T-helper 9 cell (primary cell): Measurements from ENCODE around the gene POLD4.

Experiments
- DNase-seq: peaks from one replicate; pipeline ENCODE4 v3.0.0-alpha.2; 2020

The POLD4 gene

DNA sequence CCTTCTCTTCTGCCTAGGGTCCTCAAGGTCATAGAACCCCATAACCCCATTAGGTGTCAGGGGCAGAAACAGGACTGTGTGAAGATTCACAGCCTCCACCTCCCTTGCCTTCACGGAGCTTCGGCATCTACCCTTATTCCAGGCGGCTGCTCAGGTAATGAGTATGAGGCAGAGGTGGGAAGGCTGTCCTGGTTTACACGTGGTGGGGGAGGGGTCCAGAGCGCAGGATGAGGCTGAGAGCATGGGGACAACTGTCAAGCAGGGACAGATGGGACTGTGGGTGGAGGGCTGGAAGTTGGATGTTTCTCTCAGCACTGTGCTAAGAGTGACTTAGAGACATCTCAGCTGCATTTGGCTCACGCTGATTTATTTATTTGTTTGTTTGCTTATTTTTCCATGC lies 34.2 kb upstream of the POLD4 start:
- DNase-seq: no peak

DNA sequence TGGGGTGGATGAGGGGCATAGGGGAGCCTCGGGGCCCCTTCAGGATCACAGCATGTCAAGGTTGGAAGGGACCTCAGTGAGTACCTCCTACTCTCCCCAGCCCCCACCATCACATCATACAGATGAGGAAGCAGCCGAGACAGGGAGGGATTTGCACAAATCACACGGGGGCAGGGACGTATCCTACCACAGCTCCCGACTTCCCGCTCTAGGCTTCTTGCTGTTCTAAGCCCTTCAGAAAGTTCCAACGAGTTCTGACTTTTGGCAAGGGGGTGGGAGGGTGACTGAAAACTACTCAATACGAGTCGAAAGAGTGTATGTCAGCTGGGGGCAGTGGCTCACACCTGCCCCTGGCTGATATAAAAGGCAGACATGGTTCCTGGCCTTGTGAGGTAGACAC lies 33.7 kb upstream of the POLD4 start:
- no peak for DNase-seq

DNA sequence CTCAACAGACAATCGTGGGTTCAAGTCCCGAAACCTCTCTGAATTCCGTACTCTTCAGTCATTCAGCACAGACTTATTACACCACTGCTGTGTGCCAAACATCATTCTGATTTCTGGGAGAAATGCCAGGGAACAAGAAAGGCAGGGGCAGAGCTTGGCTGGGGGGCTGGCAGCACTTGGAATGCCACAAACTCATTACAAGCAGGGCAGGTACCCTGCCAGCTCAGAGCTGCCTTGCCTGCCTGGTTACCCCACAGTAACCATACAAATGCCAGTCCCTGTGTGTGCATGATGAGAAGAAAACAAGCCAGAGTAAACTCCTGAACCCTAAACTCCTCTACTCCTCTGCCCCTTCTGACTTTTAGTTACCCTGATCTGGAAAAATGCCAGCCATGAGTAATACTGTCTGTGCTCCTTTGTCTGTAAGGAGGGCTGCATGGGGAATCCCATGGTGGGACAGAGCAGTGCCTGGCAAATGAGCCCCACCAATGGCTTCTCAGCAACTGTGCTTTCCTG lies 31.6 kb upstream of the POLD4 start:
- DNase-seq: no peak

DNA sequence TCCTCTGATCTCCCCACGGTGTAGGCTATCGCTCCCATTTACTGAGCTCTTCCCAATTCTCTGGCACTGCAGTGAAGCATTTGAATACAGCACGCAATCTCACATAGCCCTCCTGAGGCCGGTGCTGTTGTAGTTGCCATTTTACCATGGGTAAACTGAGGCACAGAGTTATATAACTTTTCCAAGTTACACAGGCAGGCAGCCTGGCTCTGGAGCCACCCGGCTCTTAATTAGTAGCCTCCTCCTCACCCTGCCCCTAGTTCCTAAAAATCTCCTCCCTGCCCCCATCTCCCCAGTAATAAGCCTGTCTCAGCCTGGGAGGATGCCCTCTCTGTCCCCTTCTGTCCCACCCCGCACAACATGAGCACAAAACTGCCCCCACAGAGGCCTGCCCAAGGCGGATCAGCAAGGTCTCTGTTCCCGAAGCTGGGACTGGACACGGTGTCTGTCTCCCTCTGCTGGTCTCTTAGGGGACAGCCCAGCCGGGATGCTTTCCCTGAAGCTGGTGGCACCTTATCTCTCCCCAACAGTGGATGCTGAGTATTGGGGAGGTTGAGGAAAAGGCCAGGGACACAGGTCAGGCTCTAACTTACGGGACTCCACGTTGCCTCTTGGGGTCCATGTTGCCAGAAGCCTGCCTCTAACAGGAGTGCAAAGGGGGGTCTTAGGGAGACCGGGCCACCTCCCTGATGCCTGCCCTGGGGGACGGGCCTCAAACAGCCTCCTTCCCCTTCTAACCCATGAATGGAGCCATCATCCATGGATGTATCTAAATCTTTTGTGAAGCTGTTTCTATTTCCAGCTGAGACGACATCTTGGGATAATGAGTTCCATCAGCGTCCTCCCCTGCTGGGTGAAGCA lies 29.2 kb upstream of the POLD4 start:
- DNase-seq: peak; percentile 77

DNA sequence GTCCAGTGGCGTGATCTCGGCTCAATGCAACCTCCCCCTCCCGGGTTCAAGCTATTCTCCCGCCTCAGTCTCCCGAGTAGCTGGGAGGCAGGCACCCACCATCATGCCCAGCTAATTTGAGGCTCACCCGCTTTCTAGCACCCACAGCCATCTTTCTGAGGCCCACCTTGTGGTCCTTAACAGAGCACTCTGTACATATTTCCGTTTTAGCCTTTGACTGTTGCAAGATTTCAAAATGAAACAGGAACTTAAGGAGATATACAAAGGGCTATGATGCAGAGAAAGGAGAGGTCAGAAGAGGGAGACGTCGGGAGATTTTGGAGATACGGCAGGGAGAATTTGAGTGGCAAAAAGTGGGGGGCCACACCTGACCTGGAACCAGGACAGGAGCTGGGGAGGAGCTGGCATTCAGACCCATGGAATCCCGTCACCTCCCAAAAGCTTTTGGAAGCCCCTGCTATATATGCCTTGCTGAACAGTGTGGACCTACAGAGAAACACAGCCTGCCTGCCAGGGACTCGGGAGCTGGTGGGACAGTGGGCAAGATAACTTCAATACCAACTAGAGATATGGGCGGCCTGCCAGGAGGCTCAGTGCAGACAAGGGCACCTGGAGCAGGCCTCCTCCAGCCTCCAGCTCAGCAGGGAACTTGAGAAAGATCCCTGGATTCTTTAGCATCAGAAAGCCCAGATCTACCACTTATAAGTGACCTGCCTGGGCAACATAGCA lies 28.1 kb upstream of the POLD4 start:
- no peak for DNase-seq

DNA sequence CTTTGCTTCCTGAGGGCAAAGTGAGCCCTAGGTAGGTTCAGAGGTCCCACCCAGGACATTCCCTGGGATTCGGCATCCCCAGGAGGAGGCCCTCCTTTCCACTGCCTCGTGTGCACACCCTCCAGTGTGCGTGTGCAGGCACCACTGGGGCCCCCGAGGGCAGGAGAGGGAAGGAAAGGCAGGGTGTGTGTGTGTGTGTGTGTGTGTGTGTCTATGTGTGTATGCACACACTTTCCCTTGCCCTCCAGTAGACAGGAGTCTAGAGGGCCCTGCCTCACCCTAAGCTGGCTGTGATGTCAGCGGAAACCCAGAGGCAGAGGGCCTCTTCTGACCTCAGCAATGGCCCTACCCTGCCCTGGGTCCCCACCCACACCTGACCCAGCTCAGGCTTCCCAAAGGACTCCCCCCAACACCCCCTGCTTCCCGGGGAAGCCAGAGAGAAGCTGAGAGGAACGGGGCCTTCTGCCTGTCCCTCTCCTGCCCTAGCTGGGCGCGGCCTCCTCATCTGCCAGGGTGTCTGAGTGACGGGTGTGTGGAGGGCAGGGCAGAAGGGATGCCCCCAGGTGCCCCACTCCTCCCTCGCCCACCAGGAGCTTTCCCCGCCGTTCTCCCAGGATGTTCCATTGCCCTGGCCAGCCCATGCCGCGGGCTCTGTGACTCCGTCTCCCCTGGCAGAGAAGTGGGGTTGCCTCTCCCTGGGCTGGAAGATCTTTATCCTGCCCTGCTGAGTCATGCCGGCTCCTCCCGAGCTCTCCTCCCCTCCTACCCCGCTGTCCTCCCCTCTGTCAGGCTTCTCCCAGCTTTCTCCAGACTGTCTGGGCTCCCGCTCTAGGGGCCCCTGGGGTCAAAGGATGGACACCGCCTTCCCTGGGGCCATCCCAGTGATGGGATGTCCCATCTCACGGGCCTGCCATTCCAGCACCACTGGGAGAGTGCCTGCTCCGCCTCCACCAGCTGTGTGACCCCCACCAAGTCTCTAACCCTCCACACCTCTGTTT lies 26.0 kb upstream of the POLD4 start:
- DNase-seq: no peak

DNA sequence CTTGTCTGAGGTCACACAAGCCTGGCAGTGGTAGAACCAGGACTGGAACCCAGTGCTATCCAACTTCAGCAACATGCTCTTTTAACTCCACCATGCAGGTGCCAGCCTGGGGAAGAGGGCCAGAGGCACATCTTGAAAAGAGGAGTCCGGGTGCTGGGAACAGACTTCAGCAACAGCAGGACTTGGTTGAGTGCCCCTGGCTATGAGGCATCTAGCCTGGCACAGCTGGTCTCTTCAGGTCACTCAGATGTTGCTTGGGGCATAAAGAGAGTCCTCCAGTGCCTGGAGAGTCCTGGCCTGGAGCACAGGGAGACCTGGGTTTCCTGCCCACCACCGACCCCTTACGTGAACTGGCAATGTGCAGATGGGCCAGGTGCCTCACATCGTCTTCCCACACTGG lies 25.2 kb upstream of the POLD4 start:
- no peak for DNase-seq

DNA sequence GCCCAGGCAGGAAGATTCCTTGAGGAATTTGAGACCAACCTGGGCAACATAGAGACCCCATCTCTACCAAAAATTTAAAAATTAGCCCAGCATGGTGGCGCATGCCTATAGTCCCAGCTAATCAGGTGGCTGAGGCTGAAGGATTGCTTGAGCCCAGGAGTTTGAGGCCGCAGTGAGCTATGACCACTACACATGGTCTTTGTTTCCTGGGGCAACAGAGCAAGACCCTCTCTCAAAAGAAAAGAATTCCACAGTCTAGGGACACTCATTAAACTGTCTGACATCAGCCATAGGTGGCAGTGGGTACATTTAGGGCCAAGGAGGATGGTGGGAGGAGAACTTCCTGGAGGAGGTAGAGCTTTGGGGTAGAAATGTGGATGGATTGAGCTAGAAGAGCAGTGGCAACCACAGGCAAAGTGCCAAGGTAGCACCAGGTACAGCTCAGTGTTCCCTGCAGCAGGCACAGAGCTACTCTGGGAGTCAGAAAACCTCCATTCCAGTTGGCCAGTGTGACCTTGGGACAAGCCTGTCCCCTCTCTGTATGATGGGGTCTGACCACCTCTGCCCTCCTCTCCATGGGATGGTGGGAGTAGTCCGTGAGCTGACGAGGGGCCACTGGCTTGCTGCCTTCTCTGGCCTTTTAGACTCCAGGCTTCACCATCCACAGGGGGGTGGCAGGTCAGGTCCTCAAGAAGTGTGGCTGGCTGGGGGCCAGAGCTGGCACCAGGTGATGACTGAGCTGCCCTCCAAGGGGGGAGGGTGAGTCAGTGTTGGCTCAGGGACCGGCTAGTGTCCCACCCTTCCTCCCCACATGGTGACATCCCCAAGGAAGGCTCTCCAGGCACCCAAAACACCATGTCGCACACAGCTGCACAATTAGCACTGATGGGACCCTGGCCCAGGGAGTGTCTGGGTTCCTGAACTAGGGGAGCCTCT lies 23.8 kb upstream of the POLD4 start:
- DNase-seq: no peak

DNA sequence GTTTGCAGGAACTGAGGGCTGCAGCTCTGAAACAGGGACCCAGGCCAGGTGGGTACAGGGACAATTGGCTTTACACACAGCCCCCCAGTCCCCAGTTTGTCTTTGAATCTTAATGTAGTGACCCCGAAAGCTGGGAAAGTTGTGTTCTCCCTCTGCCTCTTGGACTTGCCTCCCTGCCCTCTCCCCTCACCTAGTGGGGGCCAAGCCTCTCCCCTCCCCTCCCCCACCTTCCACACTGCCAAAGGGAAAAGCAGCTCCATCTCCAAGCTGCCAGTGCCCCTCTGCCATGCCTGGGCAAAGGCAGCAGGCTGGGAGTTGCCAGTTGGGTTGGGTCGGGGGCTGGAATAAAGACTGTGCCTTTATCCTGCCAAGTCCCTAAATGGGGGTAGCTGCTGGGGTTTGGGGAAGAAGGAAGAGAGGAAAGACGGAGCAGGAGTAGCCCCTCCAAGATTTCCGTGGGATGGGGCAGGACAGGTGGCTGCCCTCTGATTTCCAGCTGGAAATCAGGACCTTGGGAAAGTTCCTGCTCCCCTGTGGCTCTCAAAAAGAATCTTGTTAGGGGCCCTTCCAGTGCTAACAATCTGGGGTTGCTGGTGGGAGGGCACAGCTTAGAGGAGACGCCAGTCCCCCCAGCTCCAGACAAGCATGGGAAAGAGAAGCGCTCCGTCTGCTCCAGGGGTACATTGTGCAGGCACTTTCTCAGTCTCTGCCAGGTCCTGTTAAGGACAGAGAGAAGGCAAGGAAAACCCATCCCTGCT lies 22.9 kb upstream of the POLD4 start:
- no peak for DNase-seq

DNA sequence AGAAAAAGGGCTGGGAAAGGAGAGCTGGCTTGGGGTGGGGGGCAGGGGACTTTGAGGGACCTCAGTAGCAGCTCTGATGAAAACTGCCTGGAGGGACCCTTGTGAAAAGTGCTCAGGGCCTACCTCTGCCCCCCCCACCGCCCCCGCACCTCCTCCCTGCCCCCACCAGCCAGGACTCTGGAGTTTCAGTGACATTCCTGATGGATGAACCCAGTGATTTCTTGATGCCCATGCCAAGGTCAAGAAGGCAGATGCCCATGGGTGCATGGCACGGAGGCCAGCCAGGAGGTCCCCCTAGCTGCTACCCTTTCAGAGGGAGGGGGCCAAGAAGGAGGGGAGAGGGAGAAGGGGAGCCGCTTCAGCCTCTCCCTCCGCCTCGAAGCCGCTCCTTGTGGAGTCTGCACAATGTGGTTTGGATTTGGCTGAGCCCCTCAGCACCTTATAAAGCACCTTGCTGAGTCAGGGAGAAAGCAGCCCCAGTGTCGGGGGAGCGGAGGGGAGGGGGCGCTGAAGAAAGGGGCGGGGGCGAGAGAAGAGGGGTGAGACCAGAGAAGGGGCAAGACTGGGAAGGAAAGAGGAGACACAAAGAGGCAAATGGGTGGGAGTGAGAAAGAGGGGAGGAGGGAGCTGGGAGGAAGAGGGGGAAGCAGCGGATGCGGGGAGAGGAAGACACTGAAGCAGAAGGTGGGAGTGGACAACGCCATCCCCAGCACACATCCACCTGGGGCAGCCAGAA lies 22.1 kb upstream of the POLD4 start:
- DNase-seq: no peak

DNA sequence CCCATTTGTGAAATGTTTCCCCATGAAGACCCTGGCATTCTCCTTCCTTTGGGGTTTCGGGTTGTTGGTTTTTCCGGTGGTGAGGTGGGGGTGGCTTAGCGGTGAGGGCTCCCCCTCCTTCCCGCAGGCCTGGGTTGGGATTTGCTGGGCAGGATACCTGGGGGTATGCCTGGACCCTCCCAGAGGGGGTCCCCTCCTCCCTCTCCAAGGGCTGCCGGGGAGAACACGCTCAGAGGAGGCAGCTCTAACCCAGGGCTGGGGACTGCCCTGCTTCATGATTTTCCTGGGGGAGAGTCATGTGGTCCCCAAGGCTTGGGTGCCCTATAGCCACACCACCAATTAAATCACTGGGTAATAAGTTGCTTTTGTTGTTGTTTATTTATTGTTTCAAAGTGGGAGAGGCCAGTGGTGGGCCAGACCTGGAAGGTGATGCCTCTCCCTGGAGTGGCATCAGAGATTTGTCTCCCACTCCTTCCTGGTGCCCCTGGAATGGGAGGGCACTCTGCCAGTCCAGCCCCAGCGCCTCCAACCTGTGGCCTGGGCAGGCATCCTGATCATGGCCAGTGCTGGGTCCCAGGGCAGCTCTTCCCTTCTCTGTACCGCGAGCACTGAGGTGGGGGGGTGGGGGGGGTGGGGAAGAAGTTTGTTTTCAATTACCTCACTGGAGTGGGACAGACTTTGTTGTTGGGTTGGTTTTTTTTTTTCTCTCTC lies 21.4 kb upstream of the POLD4 start:
- no peak for DNase-seq

DNA sequence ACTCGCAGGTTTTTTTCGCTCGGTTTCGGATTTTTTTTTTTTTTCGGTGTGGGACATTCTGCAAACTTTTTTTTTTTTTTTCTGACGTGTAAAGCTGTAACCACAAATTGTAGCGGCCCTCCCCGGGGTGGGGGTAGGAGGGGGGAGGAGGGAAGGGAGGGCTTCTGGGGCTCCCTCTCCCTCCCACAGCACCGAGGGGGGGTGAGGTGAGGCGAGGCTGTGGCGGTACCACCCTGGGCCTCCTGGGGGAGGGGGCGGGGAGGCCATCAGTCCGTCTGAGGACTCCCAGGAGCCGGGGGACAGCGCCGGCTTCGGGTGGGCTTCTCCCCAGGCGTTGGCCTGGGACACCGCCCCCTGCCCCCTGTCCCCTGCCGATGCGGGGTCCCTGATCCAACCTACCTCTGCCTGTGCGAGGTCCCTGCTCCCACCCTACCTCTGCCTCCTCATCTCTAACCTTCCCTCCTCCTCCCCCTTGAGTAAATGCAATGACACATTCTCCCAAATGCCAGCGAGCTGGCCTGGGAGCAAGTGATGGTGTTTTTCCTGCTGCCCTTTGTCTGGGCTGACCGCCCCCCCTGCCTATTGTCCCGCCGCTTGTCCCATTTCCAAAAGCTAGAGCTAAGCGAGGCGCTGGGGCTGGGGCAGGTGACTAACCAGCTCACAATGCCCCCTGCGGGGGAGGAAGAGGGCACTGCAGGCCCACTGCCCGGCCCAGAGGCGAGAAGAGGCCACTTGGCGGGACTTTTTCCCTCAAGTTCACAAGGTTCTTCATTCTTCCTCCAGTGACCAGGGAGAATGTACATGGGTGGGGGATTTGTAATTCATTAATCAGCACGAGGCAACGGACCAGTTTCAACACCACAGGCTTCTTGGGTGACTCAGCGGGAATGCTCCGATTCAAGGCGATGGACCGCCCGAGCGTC lies 20.6 kb upstream of the POLD4 start:
- peak; percentile 82 for DNase-seq

DNA sequence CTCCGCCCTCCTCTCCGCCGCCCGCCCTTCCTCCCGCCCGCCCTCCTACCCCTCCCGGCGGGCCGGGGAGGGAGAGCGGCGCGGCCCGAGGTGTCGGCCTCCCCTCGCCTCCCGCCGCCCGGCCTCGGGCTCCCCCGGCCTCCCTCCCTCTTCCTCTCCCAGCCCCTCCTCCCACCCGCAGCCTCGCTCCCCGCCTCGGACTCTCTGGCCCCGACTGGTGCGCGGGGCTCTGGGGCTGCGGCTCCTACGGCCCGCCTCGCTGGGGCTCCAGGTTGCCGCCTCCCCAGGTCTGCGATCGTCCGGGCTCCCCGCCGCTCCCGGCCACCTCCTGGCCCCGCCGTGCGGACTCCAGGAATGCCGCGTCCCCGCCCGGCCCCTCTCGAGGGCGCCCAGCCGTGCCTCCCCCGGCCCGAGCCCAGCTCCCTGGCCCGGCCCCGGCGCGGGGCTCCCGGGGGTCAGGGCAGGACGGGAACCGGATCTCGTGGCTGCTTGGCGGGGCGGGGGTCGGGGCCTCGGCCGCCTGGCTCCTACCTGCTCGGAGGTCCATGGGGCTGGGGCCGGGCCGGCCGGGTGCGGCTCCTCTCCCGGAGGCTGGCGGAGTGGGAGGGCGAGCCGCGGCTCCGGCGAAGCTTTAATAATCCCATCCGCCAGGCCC lies 19.8 kb upstream of the POLD4 start, which contains the start of gene CLCF1:
CLCF1 (minus strand) TSS at position 606 of the 655 bp plus-strand sequence; CDS start at position 547, 59 bp downstream.
- no peak for DNase-seq

DNA sequence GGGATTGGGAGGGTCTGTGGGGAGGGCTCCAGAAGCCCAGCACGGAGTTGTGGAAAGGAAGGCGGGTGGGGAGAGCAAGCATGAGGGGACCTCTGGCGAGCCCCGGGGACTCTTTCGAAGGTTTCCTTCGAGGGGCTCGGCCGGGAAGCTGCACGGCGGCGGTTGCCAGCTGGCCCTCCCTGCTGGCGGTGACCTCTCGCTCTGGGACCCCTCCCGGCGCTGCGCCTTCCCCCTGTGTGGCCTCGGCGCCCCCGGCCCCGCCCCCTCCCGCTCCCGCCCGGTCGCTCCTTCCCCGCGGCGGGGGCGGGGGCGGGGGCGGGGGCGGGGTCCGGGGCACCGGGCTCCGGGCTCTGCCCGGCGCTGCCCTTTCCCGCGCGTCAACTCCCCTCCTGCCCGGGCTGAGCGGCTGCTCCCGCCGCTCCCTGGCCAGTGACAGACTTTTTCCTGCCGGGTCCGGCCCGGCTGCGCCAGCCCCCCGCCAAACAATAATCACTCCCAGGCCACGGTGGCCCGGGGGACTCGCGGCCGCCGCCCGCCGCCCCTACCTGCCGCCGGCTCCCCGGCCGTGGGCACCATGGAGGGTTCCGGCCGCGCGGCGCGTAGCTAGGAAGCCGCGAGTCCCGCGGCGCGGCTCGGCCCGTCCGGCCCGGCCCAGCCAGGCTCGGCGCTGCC lies 19.1 kb upstream of the POLD4 start:
- DNase-seq: no peak

DNA sequence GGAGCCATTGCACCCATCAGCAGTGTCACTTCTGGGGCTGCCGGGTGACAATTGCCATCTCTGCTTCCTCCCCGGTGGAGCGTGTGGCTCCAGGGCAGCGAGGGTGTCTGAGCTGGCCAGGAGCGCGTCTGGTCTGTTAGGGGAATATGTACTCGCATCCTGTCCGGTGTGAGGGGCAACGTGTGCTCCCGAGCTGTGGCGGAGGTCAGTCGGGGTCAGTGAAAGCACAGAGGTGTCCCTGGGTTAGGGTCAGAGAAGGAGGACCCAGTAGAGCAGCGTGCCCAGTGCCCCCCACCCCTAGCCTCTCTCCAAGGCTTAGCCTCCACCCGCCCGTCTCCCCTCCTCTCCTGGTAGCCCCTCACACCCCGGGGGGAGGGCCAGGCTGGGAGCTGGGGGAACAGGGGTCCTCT lies 18.6 kb upstream of the POLD4 start:
- no peak for DNase-seq

DNA sequence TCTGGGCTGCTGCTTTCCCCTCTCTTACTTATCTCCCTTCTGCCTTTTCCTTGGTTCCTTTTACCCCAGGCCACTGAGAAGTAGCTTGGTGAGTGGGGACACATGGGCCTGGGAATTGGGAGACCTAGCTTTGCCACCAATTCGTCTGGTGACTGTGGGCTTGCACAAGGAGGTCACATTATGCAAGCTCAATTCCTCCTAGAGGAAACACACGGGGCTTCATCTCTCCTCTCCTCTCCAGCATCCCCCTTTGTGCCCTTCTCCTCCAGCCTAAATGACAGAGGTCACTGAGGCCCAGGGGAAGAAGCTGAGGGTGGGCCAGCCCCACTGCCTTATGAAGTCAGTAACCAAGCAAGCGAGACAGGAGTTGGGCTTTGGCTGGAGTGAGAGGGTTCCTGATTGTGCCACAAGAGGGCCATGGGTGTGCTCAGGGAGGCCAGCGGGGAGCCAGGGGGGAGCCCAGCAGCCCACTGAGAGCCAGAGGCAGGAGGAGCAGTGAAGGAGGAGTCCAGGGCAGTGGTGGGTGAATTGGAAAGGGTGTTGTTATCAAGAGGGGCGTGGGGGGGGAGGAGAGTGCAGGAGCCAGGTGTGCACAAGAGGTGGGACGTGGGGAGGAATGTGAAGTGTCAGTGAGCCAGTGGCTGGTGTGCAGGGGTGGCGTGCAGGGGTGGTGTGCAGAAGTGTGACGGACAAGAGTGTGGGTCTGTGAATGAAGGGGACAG lies 18.0 kb upstream of the POLD4 start:
- DNase-seq: no peak
